Activated CD8-positive, alpha-beta memory T cell treated with anti-CD3 and anti-CD28 coated beads, Interleukin-2, amount 10 ng/mL, durations not matched to agents 7 days and 5 days (primary cell): Measurements from ENCODE around the gene MCC. TPM values are rescaled to one million over a fixed set of nuclear protein-coding genes. Genes with fewer than 3 reads are reported as not detected.

Source experiments
- ATAC-seq: fragments of 150-1000 bp; cut with Tn5 transposase; one replicate; pipeline ENCODE4 v1.10.0; 2021; ENCODE audit warnings: moderate library complexity
- CTCF ChIA-PET: fragments of 350-600 bp; sonication (Branson Sonifier 250); formaldehyde crosslinking; loops from one replicate; lab custom pipeline; 2021; ENCODE audit warnings: antibody characterized with exemption; lab: Charles Lee
- DNase-seq: peaks from one replicate; pipeline ENCODE4 v3.0.0-alpha.2; 2020
- H3K27ac Mint-ChIP-seq: one replicate; pipeline ENCODE4 v1.8.0; 2021; ENCODE audit warnings: mild to moderate bottlenecking, mixed read lengths
- H3K27me3 Mint-ChIP-seq: one replicate; pipeline ENCODE4 v1.8.0; 2021; ENCODE audit warnings: mixed read lengths
- H3K36me3 Mint-ChIP-seq: one replicate; pipeline ENCODE4 v1.8.0; 2021; ENCODE audit warnings: mild to moderate bottlenecking, mixed read lengths
- H3K4me1 Mint-ChIP-seq: one replicate; pipeline ENCODE4 v1.8.0; 2021; ENCODE audit warnings: mixed read lengths
- H3K4me3 Mint-ChIP-seq: one replicate; pipeline ENCODE4 v1.8.0; 2021; ENCODE audit warnings: mild to moderate bottlenecking, moderate library complexity, mixed read lengths
- H3K9me3 Mint-ChIP-seq: one replicate; pipeline ENCODE4 v1.8.0; 2022; ENCODE audit warnings: low read depth, mixed read lengths
- total RNA-seq, 2 experiments: library from RNA; stranded (reverse); gene quantifications; one replicate each; pipeline ENCODE4 v1.2.3, GENCODE V29; 2021

MCC gene
- total RNA-seq, 2 experiments from 2014 or later: 7.4 to 7.5 TPM

- Mint-ChIP-seq H3K27me3 (peaks cover 13% of the 10 kb centered on the region), H3K4me3 (no peak overlapping the region), H3K4me1 (peaks cover 11% of the 10 kb centered on the region), H3K9me3 (no peaks in the 10 kb centered on the region), H3K27ac (no peak overlapping the region), H3K36me3 (no peaks in the 10 kb centered on the region)
- CTCF ChIA-PET: no interaction called here
- no peak for ATAC-seq
- DNase-seq: no peak
Observed at GRCh38 chr5:113249206-113249605, 239.0 kb downstream of the MCC start.

DNA sequence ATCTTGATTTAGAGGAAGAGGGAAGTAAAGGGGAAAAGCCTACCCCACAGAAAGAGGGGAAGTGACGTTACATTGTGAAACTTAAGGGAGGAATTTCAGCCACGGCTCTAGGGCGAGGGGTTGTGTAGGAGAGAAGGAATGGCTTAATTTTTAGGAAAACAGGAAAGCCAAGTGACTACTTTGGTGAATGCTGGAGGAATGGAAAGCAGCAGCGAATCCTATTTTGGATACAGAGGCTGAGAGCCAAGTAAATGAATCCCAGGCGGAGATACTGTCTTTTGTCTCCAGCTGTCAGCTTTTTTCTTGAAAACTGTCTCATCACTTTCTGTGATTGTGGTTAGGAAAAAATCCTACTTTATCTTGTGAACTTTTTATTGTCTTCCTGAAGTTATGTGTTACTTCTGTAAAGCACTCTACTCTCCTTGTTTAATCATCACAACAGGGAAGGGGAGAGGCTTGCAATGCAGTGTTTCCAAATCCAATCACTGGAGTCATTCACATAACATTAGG, 241.8 kb downstream of the MCC start:
- H3K27me3 Mint-ChIP-seq: peaks cover 6% of the 10 kb centered on the region
- peaks cover 18% of the 10 kb centered on the region for H3K4me1 Mint-ChIP-seq
- no peaks in the 10 kb centered on the region for H3K9me3 Mint-ChIP-seq
- no peak overlapping the region for H3K27ac Mint-ChIP-seq
- CTCF ChIA-PET: no interaction called here
- ATAC-seq: no peak
- DNase-seq: no peak
- H3K36me3 Mint-ChIP-seq: no peaks in the 10 kb centered on the region
- H3K4me3 Mint-ChIP-seq: no peak overlapping the region

GRCh38 chr5:113245427-113246225, 242.6 kb downstream of the MCC start:
- H3K27ac Mint-ChIP-seq: no peak overlapping the region
- peaks cover 6% of the 10 kb centered on the region for H3K27me3 Mint-ChIP-seq
- no peaks in the 10 kb centered on the region for H3K36me3 Mint-ChIP-seq
- no peaks in the 10 kb centered on the region for H3K9me3 Mint-ChIP-seq
- no peak overlapping the region for H3K4me3 Mint-ChIP-seq
- H3K4me1 Mint-ChIP-seq: peaks cover 18% of the 10 kb centered on the region
- no peak for ATAC-seq
- no peak for DNase-seq
- CTCF ChIA-PET: no interaction called here

GRCh38 chr5:113244966-113245365, 243.3 kb downstream of the MCC start:
- ATAC-seq: no peak
- no peaks in the 10 kb centered on the region for H3K36me3 Mint-ChIP-seq
- peaks cover 6% of the 10 kb centered on the region for H3K27me3 Mint-ChIP-seq
- CTCF ChIA-PET: no interaction called here
- DNase-seq: no peak
- H3K4me3 Mint-ChIP-seq: no peak overlapping the region
- peaks cover 18% of the 10 kb centered on the region for H3K4me1 Mint-ChIP-seq
- no peak overlapping the region for H3K27ac Mint-ChIP-seq
- H3K9me3 Mint-ChIP-seq: no peaks in the 10 kb centered on the region

GRCh38 chr5:113243349-113243664, 244.9 kb downstream of the MCC start:
- Mint-ChIP-seq H3K4me1 (peaks cover 18% of the 10 kb centered on the region), H3K36me3 (no peaks in the 10 kb centered on the region), H3K9me3 (no peaks in the 10 kb centered on the region), H3K27me3 (peaks cover 9% of the 10 kb centered on the region), H3K27ac (no peak overlapping the region), H3K4me3 (no peak overlapping the region)
- CTCF ChIA-PET: no interaction called here
- ATAC-seq (no peak), DNase-seq (no peak)

- Mint-ChIP-seq H3K36me3 (no peaks in the 10 kb centered on the region), H3K4me1 (peaks cover 18% of the 10 kb centered on the region), H3K27ac (no peak overlapping the region), H3K27me3 (peaks cover 15% of the 10 kb centered on the region), H3K9me3 (no peaks in the 10 kb centered on the region), H3K4me3 (no peak overlapping the region)
- no peak for ATAC-seq
- DNase-seq: no peak
- CTCF ChIA-PET: no interaction called here
Observed at GRCh38 chr5:113242481-113243348, 245.5 kb downstream of the MCC start.

DNA sequence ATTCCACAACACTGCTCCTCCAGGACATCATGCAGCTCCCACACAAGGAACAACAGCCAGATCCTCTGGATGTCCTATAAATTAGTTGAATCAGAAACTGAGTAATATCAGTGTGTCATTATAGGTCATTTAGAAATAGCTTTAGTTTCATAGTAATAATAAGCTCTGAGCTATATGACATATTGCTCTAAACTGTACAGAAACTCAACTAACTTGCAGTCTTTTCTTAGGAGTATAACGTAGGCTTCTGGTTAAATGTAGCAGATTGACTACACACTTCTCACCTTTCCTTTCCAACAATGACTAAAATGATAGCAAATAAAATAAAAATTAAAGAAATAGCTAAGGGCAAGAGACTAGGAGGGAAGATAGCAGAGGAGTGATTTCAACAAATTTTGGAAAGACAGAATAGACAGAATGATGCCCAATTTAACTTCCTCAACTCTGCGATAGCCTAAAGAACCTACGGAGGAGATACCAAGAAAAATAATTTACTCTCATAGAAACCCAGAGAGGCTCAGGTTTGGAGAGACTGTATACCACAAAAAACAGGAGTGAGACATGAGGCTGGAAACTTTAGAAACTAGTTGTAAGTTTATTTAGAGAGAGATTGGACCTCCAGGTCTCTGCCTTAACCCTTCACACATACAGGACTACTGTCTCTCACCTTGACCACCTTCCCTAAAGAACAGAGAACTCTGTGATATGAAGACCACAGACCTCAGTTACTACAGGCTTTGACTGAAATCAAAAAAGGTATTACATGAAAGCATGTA, 247.1 kb downstream of the MCC start:
- no peaks in the 10 kb centered on the region for H3K9me3 Mint-ChIP-seq
- no peak overlapping the region for H3K27ac Mint-ChIP-seq
- CTCF ChIA-PET: no interaction called here
- H3K36me3 Mint-ChIP-seq: no peaks in the 10 kb centered on the region
- peaks cover 15% of the 10 kb centered on the region for H3K27me3 Mint-ChIP-seq
- no peak overlapping the region for H3K4me3 Mint-ChIP-seq
- no peak for ATAC-seq
- no peak for DNase-seq
- peaks cover 15% of the 10 kb centered on the region for H3K4me1 Mint-ChIP-seq

DNA sequence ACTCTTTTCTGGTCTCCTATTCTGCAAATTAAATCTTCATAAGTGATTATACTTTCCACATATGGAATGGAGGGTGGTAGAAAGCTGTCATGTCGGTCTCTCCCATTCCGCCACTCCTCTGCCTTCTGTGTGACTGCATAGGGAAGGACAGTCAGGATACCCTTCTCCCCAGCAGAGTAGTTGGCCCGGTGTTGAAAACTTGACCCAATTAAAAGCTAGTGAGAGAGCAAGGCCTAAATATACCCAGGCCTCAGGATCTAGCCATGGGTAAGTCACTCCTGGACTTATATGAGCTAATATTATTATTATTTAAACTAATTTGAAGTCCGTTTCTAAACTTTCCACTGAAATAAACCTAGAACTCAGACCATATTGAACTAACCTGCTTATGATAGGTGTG, 248.2 kb downstream of the MCC start:
- Mint-ChIP-seq H3K4me3 (no peak overlapping the region), H3K9me3 (no peaks in the 10 kb centered on the region), H3K36me3 (no peaks in the 10 kb centered on the region), H3K27ac (no peak overlapping the region), H3K4me1 (peaks cover 7% of the 10 kb centered on the region), H3K27me3 (peaks cover 26% of the 10 kb centered on the region)
- ATAC-seq (no peak), DNase-seq (no peak)
- CTCF ChIA-PET: no interaction called here

DNA sequence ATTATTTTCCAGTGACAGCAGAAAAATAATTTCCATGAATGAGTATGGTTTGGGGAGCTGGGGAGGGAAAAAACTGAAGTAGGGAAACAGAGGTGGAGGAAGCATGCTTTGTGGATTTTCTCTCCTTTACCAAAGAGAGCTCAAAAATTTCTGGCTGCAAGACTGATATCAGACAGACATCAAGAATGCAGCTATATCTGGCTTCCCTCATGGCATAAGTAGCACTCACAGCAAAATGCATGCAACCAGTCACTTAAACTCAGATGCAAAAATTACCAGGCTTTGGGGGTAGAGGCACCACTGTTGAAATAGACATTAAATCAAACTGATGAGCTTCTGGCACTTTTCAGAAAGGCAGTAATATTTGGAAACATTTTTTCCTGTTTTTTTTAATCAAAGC, 250.4 kb downstream of the MCC start:
- H3K9me3 Mint-ChIP-seq: no peaks in the 10 kb centered on the region
- H3K36me3 Mint-ChIP-seq: no peaks in the 10 kb centered on the region
- H3K4me1 Mint-ChIP-seq: no peaks in the 10 kb centered on the region
- CTCF ChIA-PET: no interaction called here
- H3K27me3 Mint-ChIP-seq: peaks cover 31% of the 10 kb centered on the region
- no peak overlapping the region for H3K4me3 Mint-ChIP-seq
- ATAC-seq (no peak), DNase-seq (no peak)
- no peak overlapping the region for H3K27ac Mint-ChIP-seq

DNA sequence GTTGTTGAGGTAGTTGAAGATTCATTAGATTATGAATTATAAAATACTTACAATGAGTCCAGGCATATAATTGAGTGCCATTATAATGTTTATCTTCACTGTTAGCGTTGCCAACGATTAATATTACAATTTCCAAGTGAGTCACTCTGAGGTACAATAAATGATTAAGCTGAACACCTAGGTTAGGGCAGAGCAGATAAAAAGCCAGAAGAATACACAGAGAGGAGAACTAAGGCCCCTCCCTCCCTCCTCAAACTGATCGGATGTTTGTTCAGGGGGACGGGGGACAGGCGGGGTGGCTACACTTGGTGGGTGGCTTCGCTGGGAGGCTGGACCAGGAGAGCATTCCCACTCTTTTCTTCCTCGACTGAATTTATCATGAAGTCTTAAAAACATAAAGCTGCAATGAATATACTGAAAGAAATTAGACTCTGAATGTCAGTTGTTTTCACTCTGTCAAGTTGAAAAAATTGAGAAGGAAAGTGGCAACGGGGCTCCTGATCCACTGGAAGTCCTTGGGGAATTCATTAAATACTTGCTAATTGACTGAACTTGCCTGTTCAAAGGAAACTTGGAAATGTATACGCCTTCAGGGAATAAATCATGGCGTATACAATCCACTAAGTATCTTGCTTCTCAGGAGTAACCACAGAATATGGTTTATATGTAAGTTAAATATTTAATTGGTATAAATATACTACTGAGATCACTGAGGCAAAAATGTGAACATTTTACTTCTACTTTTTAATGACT, 251.5 kb downstream of the MCC start:
- H3K4me1 Mint-ChIP-seq: no peaks in the 10 kb centered on the region
- CTCF ChIA-PET: interaction anchor here (0.5 kb wide), 1 partner anchor 194 kb away, joined by 3 read pairs; no protein-coding TSS in a partner anchor
- H3K36me3 Mint-ChIP-seq: no peaks in the 10 kb centered on the region
- H3K9me3 Mint-ChIP-seq: no peaks in the 10 kb centered on the region
- H3K27me3 Mint-ChIP-seq: peaks cover 34% of the 10 kb centered on the region
- no peak for ATAC-seq
- no peak overlapping the region for H3K27ac Mint-ChIP-seq
- no peak overlapping the region for H3K4me3 Mint-ChIP-seq
- no peak for DNase-seq

- Mint-ChIP-seq H3K4me1 (no peaks in the 10 kb centered on the region), H3K27me3 (peaks cover 39% of the 10 kb centered on the region), H3K9me3 (no peaks in the 10 kb centered on the region), H3K4me3 (no peak overlapping the region), H3K36me3 (no peaks in the 10 kb centered on the region), H3K27ac (no peak overlapping the region)
- DNase-seq (no peak), ATAC-seq (no peak)
- CTCF ChIA-PET: no interaction called here
Observed at GRCh38 chr5:113235884-113236283, 252.4 kb downstream of the MCC start.

- Mint-ChIP-seq H3K36me3 (no peaks in the 10 kb centered on the region), H3K27me3 (peaks cover 39% of the 10 kb centered on the region), H3K27ac (no peak overlapping the region), H3K4me3 (no peak overlapping the region), H3K9me3 (no peaks in the 10 kb centered on the region), H3K4me1 (no peaks in the 10 kb centered on the region)
- CTCF ChIA-PET: no interaction called here
- DNase-seq: no peak
- no peak for ATAC-seq
Observed at GRCh38 chr5:113234546-113234945, 253.7 kb downstream of the MCC start.

DNA sequence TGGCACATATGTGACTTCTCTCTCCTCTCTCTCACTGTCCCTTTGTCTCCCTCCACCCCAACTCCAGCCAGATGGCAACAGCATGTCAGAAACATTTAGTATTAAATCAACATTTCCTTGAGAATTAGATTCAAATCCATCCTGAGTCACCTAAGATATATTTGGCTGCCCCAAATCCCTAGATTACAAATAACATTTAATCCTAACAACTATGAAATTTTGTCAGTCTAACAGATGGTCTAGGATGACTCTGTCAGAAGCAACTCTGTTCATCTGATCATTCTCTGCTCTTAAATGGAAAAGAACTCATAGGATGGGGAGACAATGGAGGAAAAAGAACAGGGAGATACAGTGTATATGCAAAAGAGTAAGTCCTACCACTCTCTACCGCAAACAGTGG, 254.6 kb downstream of the MCC start:
- DNase-seq (no peak), ATAC-seq (no peak)
- Mint-ChIP-seq H3K27ac (no peak overlapping the region), H3K4me1 (no peaks in the 10 kb centered on the region), H3K4me3 (no peak overlapping the region), H3K36me3 (no peaks in the 10 kb centered on the region), H3K27me3 (peaks cover 39% of the 10 kb centered on the region), H3K9me3 (no peaks in the 10 kb centered on the region)
- CTCF ChIA-PET: no interaction called here
